ENCODE measurements around the gene CAPSL. TPM values are rescaled to one million over a fixed set of nuclear protein-coding genes. Genes with fewer than 3 reads are reported as not detected.

CAPSL gene
- total RNA-seq, 3 donors from 2014 or later, result not detected

Other genes starting within 250 kb of the CAPSL start
- gene IL7R, start 81.7 kb downstream of the CAPSL start, total RNA-seq, result 10 to 100 TPM; 10.1 to 26.1 (median 16.7) TPM
- gene UGT3A1, start 52.8 kb upstream of the CAPSL start, total RNA-seq, result not detected
- not detected for gene UGT3A2, start 128.3 kb upstream of the CAPSL start, total RNA-seq
- 10 to 100 TPM; 11.0 to 19.3 (median 13.1) TPM for gene LMBRD2, start 213.3 kb upstream of the CAPSL start, total RNA-seq
- gene SKP2, start 213.5 kb upstream of the CAPSL start, total RNA-seq, result 10 to 100 TPM in 1 of 3 donors, 1 to 10 TPM in 2; 9.1 to 11.1 (median 9.2) TPM